22Rv1 (cell line): Measurements from ENCODE around the gene LRRC45.

ENCODE experiments used
- H3K27ac ChIP-seq: fragments of 450-650 bp; 2 replicates; pipeline ENCODE4 v1.5.1; 2017
- CTCF ChIP-seq: fragments of 450-650 bp; IDR thresholded peaks from 2 replicates; pipeline ENCODE4 v1.5.1; 2017; ENCODE audit warnings: mild to moderate bottlenecking
- ZFX ChIP-seq: fragments of 450-650 bp; IDR thresholded peaks from 2 replicates; pipeline ENCODE4 v1.6.1; 2017; ENCODE audit warnings: antibody characterized with exemption, borderline replicate concordance

Gene LRRC45

GRCh38 chr17:82020572-82021106 lies 2.5 kb upstream of the LRRC45 start:
- peak overlapping the region; percentile 93 for H3K27ac ChIP-seq
- TF ChIP-seq ZFX (no peak), CTCF (no peak)

- peak overlapping the region; percentile 93 for H3K27ac ChIP-seq
- TF ChIP-seq CTCF (peak; percentile 58), ZFX (no peak)
These were observed 1.8 kb upstream of the LRRC45 start for GRCh38 chr17:82021107-82021899.

- TF ChIP-seq ZFX (no peak), CTCF (no peak)
- H3K27ac ChIP-seq, result peak overlapping the region; percentile 93
These were observed 1.2 kb upstream of the LRRC45 start for GRCh38 chr17:82021900-82022309.

- TF ChIP-seq CTCF, result no peak
- TF ChIP-seq ZFX, result no peak
- peak within 1 kb of the TSS; percentile 93 for H3K27ac ChIP-seq
These were observed 660 bp upstream of the LRRC45 start, which contains the start of gene CENPX for GRCh38 chr17:82022310-82022980. CENPX (minus strand) TSS chr17:82022878; CDS start chr17:82022861, 17 bp downstream.

GRCh38 chr17:82023447-82024241 lies 539 bp downstream of the LRRC45 start:
- TF ChIP-seq CTCF (no peak), ZFX (no peak)
- peak overlapping the region; percentile 93 for H3K27ac ChIP-seq

- peak overlapping the region; percentile 93; the same call in 1 of the 2 replicates for H3K27ac ChIP-seq
- TF ChIP-seq CTCF (no peak), ZFX (no peak)
These were observed 1.8 kb downstream of the LRRC45 start for GRCh38 chr17:82024859-82025258.
